Measurements from ENCODE around the gene APBA1.
"Not testable (repeated sequence)": the region's sequence is repeated elsewhere in the genome, so short reads cannot be mapped to it uniquely, and the experiment has no call there.

Gene APBA1

DNA sequence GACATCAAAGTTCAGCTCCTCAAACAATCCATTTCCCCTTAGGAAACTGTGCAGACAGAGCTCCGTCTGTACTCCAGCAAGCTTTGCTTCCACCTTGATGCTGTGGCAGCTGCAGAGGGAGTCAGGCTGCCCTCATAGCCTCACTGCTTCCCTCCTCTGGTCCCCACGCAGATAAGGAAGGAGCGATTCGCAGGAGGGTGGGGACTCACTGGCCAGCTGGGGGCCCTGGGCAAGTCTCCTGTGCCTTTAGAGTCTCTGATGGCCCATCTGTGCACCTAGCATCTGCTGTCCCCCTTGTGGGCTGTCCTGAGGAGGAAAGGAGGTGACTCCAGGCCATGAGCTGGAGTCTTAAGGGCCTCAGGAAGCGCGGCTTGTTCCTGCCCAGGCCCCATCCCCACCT is 225.7 kb downstream of the APBA1 start:
- DNase-seq (ENCODE audit: extremely low read depth, low read depth): no peak
- TF ChIP-seq, protein P1, sequence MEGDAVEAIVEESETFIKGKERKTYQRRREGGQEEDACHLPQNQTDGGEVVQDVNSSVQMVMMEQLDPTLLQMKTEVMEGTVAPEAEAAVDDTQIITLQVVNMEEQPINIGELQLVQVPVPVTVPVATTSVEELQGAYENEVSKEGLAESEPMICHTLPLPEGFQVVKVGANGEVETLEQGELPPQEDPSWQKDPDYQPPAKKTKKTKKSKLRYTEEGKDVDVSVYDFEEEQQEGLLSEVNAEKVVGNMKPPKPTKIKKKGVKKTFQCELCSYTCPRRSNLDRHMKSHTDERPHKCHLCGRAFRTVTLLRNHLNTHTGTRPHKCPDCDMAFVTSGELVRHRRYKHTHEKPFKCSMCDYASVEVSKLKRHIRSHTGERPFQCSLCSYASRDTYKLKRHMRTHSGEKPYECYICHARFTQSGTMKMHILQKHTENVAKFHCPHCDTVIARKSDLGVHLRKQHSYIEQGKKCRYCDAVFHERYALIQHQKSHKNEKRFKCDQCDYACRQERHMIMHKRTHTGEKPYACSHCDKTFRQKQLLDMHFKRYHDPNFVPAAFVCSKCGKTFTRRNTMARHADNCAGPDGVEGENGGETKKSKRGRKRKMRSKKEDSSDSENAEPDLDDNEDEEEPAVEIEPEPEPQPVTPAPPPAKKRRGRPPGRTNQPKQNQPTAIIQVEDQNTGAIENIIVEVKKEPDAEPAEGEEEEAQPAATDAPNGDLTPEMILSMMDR (IDR thresholded peaks at IDR 0.05; ENCODE audit: low read depth, low read length): no peak

GRCh38 chr9:69445251-69445650 is 226.9 kb downstream of the APBA1 start:
- DNase-seq (ENCODE audit: extremely low read depth, low read depth): no peak
- TF ChIP-seq, protein P1 (IDR thresholded peaks at IDR 0.05; ENCODE audit: low read depth, low read length): no peak

DNA sequence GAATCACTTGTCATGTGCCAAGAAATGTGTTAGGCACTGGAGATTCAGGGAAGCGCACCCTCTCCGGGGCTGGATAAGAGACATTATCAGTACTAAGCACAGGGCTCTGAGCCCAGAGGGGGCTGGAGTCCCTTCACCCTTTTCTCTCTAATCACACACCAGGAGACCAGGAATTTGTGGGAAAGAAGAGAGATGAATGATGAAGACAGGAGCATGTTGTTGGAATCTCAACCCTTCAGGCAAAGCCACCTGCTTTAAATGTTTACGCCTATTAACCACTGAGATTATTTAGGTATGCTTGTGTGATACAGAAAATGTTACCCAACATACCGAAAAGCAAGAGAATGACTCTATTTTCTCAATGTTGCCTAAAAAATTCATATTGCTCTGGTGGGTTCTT is 227.4 kb downstream of the APBA1 start:
- TF ChIP-seq, protein P1 (IDR thresholded peaks at IDR 0.05; ENCODE audit: low read depth, low read length): no peak
- DNase-seq (ENCODE audit: extremely low read depth, low read depth): no peak

DNA sequence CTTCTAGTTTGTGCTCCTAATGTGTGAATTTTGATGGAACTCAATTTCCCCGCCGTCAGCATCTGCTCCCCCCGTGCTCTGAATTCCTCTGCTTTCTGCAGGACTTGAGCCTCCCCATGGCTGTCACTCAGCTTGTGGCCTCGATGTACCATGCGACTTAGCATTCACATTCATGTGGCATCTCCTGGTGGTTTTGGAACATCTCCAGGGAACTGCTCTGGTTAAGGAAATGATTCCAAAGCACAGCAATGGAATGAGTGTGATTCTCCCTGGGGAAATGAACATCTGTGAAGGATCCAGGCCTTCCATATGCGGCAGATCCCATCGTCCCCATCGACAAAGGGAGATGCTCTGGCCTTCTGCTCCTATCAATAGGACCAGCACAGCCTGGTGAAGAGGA is 228.2 kb downstream of the APBA1 start:
- TF ChIP-seq, protein P1 (IDR thresholded peaks at IDR 0.05; ENCODE audit: low read depth, low read length): no peak
- DNase-seq (ENCODE audit: extremely low read depth, low read depth): no peak

DNA sequence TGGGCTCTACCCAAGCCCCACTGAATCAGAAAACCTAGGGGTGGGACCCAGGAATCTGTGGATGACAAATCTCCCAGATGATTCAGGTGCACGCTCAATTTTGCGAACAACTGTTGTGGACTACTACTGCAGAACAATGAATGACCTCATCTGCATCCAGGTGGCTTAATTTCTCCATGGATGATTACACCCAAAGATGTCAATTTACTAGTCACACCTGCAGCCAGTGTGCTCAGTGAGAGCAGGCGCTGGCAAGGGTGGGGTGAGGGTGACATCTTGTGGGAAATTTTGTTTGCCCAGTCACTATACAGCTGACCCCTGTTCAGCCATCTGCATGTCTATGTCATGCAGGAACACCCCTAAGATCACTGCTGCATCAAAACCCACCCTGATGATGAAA is 229.0 kb downstream of the APBA1 start:
- no peak for DNase-seq (ENCODE audit: extremely low read depth, low read depth)
- TF ChIP-seq, protein P1 (IDR thresholded peaks at IDR 0.05; ENCODE audit: low read depth, low read length): no peak

DNA sequence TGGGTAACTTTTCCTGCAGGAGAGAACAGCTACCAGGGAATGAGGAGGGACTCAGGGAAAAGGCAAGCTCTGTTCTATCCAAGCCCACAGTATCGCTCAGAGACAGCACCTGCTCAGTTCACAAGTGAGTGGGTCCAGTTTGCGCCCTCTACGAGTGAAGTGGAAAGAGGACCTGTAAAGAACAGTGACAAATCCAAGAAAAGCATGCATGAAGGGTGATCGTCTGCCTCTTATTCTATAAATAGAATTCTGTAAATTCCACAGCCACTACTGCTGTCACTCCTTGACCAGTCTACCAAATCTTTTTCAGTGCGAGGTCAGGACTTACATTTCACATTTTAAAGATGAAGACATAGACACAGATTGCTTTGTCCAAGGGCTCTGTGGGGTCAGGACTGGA is 229.7 kb downstream of the APBA1 start:
- DNase-seq (ENCODE audit: extremely low read depth, low read depth): no peak
- TF ChIP-seq, protein P1 (IDR thresholded peaks at IDR 0.05; ENCODE audit: low read depth, low read length): no peak

DNA sequence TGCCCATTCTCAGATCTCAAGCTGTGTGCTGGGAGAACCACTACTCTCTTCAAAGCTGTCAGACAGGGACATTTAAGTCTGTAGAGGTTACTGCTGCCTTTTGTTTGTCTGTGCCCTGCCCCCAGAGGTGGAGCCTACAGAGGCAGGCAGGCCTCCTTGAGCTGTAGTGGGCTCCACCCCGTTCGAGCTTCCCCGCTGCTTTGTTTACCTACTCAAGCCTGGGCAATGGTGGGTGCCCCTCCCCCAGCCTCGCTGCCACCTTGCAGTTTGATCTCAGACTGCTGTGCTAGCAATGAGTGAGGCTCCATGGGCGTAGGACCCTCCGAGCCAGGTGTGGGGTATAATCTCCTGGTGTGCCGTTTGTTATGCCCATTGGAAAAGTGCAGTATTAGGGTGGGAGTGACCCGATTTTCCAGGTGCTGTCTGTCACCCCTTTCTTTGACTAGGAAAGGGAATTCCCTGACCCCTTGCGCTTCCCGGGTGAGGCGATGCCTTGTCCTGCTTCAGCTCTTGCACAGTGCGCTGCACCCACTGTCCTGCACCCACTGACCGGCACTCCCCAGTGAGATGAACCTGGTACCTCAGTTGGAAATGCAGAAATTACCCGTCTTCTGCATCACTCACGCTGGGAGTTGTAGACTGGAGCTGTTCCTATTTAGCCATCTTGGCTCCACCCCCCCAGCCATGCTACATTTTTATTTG is 231.8 kb downstream of the APBA1 start:
- DNase-seq (ENCODE audit: extremely low read depth, low read depth): not testable (repeated sequence)

DNA sequence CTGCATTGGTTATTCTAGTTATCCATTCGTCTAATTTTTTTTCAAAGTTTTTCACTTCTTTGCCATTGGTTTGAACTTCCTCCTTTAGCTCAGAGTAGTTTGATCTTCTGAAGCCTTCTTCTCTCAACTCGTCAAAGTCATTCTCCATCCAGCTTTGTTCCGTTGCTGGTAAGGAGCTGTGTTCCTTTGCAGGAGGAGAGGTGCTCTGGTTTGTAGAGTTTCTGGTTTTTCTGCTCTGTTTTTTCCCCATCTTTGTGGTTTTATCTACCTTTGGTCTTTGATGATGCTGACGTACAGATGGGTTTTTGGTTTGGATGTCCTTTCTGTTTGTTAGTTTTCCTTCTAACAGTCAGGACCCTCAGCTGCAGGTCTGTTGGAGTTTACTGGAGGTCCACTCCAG is 232.5 kb downstream of the APBA1 start:
- DNase-seq (ENCODE audit: extremely low read depth, low read depth): not testable (repeated sequence)

All from AG09319 (cell line).